Suprapubic skin (tissue), 4 donors: ENCODE data around the gene CFAP53. TPM values are rescaled to one million over a fixed set of nuclear protein-coding genes. Genes with fewer than 3 reads are reported as not detected.
A peak's percentile ranks its signal among the peaks of the same experiment; 100 is the strongest.

Source experiments
- DNase-seq, 2 donors: peaks; one replicate each; pipeline ENCODE4 v3.0.0-alpha.2; 2019; ENCODE audit warnings: low spot score in 2 of 2
- H3K27ac ChIP-seq: fragments of 200-600 bp; sonication (generic); one replicate; pipeline ENCODE4 v1.5.1; 2019
- H3K27me3 ChIP-seq: fragments of 200-600 bp; sonication (generic); one replicate; pipeline ENCODE4 v1.5.1; 2019
- H3K36me3 ChIP-seq: fragments of 200-600 bp; sonication (generic); one replicate; pipeline ENCODE4 v1.5.1; 2019
- H3K4me1 ChIP-seq: fragments of 200-600 bp; sonication (generic); one replicate; pipeline ENCODE4 v1.5.1; 2019
- H3K4me3 ChIP-seq: fragments of 200-600 bp; sonication (generic); one replicate; pipeline ENCODE4 v1.5.1; 2019; ENCODE audit warnings: mild to moderate bottlenecking
- H3K9me3 ChIP-seq: fragments of 200-600 bp; sonication (generic); one replicate; pipeline ENCODE4 v1.5.1; 2019
- EP300 ChIP-seq: sonication (generic); formaldehyde crosslinking; IDR thresholded peaks from one replicate; pipeline ENCODE4 v1.6.1; 2017; ENCODE audit warnings: antibody characterized with exemption
- POLR2A ChIP-seq, 2 donors: fragments of 450-650 bp; IDR thresholded peaks; one replicate each; pipeline ENCODE4 v1.6.1; 2017; ENCODE audit warnings: antibody characterized with exemption in 2 of 2, mild to moderate bottlenecking in 2 of 2, moderate library complexity in 2 of 2
- POLR2AphosphoS5 ChIP-seq, 3 donors: sonication (generic); formaldehyde crosslinking; IDR thresholded peaks; one replicate each; pipeline ENCODE4 v1.6.1; 2017; ENCODE audit warnings: antibody characterized with exemption in 3 of 3
- WGBS: methylation state at CpG from one replicate; pipeline ENCODE4 v1.1.5; 2018; 5-methylcytosine and 5-hydroxymethylcytosine counted together
- total RNA-seq, 4 donors: library from RNA; depleted of rRNA; stranded (reverse); fragments of >200 nt; gene quantifications; one replicate each; pipeline ENCODE4 v1.1.0, GENCODE V29; 2016
- TF ChIP-seq, protein P1 (sequence below), 2 donors: fragments of 200-600 bp in 1 of 2; fragments of 450-650 bp in 1 of 2; sonication (generic) in 1 of 2; IDR thresholded peaks; one replicate each; pipeline ENCODE4 v1.5.1; 2016 to 2019; ENCODE audit warnings: antibody characterized with exemption in 2 of 2, mild to moderate bottlenecking in 1 of 2, moderate library complexity in 1 of 2

Gene CFAP53
- total RNA-seq, 4 donors from 2014 or later, result 0.34 TPM; not detected in 3

DNA sequence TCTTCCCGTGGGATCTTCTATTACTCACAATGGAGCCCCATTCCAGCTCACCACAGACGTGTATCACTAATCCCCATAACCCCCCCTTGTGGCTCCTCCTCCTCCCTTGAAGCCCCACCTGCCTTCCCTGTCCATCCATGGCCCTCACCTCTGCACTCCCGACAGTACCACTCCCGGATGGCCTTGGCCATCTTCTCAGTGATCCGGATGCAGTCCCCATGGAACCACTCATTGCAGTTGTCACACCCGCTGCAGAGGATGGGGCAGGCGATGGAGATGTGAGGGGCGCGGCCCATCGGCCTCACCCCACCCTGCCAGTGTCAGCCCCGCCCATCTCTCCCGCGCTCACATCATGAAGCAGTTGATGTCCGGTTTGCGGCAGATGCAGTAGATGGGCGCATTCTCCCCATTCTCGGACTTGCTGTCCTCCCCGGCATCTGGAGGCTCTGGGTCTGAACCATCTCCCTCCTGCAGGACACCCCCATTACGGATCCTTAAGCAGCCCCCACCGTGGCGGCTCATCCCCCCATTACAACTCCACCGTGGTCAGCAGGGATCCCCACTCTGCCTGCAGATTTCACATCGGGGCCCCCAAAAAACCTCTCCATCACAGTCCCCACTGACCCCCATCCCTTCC lies 20.2 kb upstream of the CFAP53 start:
- WGBS, result 22% methylated on average over 12 of the region's 23 CpGs
- Histone ChIP-seq H3K36me3 (peaks cover 37% of the 10 kb centered on the region), H3K27me3 (no peaks in the 10 kb centered on the region), H3K4me3 (peak overlapping the region; percentile 88), H3K4me1 (peaks cover 22% of the 10 kb centered on the region), H3K27ac (peak overlapping the region; percentile 65), H3K9me3 (no peaks in the 10 kb centered on the region)
- peak in 1 of 2 donors; percentile 72 for DNase-seq
- TF ChIP-seq POLR2AphosphoS5 (IDR thresholded peaks at IDR 0.05), result no peak
- TF ChIP-seq EP300, result no peak
- no peak for TF ChIP-seq POLR2A (IDR thresholded peaks at IDR 0.05)

- Histone ChIP-seq H3K9me3 (no peaks in the 10 kb centered on the region), H3K27ac (no peak overlapping the region), H3K4me1 (peaks cover 23% of the 10 kb centered on the region), H3K36me3 (peaks cover 37% of the 10 kb centered on the region), H3K27me3 (no peaks in the 10 kb centered on the region), H3K4me3 (peak overlapping the region; percentile 88)
- WGBS, result 92% methylated on average over 12 of the region's 24 CpGs
- TF ChIP-seq POLR2AphosphoS5 (IDR thresholded peaks at IDR 0.05) (no peak), EP300 (no peak), POLR2A (IDR thresholded peaks at IDR 0.05) (no peak)
- TF ChIP-seq, protein P1, sequence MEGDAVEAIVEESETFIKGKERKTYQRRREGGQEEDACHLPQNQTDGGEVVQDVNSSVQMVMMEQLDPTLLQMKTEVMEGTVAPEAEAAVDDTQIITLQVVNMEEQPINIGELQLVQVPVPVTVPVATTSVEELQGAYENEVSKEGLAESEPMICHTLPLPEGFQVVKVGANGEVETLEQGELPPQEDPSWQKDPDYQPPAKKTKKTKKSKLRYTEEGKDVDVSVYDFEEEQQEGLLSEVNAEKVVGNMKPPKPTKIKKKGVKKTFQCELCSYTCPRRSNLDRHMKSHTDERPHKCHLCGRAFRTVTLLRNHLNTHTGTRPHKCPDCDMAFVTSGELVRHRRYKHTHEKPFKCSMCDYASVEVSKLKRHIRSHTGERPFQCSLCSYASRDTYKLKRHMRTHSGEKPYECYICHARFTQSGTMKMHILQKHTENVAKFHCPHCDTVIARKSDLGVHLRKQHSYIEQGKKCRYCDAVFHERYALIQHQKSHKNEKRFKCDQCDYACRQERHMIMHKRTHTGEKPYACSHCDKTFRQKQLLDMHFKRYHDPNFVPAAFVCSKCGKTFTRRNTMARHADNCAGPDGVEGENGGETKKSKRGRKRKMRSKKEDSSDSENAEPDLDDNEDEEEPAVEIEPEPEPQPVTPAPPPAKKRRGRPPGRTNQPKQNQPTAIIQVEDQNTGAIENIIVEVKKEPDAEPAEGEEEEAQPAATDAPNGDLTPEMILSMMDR (IDR thresholded peaks at IDR 0.05), result no peak
- no peak for DNase-seq
Observed at GRCh38 chr18:50285631-50286321, 19.5 kb upstream of the CFAP53 start.

- no peaks in the 10 kb centered on the region for H3K9me3 ChIP-seq
- H3K4me1 ChIP-seq, result peaks cover 30% of the 10 kb centered on the region
- no peaks in the 10 kb centered on the region for H3K27me3 ChIP-seq
- no peak overlapping the region for H3K4me3 ChIP-seq
- no peak for DNase-seq
- TF ChIP-seq POLR2A (IDR thresholded peaks at IDR 0.05) (no peak), EP300 (no peak), POLR2AphosphoS5 (IDR thresholded peaks at IDR 0.05) (no peak)
- TF ChIP-seq, protein P1 (IDR thresholded peaks at IDR 0.05), result no peak
- H3K36me3 ChIP-seq, result peaks cover 37% of the 10 kb centered on the region
- WGBS, result 88% methylated on average over 5 of the region's 13 CpGs
- H3K27ac ChIP-seq, result no peak overlapping the region
Observed at GRCh38 chr18:50285071-50285470, 18.8 kb upstream of the CFAP53 start.

- Histone ChIP-seq H3K9me3 (no peaks in the 10 kb centered on the region), H3K27ac (peak overlapping the region; percentile 16), H3K36me3 (peaks cover 37% of the 10 kb centered on the region), H3K27me3 (no peaks in the 10 kb centered on the region), H3K4me3 (no peak overlapping the region), H3K4me1 (peaks cover 37% of the 10 kb centered on the region)
- TF ChIP-seq POLR2A (IDR thresholded peaks at IDR 0.05) (no peak), POLR2AphosphoS5 (IDR thresholded peaks at IDR 0.05) (no peak), EP300 (no peak)
- TF ChIP-seq, protein P1 (IDR thresholded peaks at IDR 0.05), result no peak
- WGBS, result 71% methylated on average over 15 of the region's 15 CpGs
- no peak for DNase-seq
Observed at GRCh38 chr18:50284255-50284885, 18.1 kb upstream of the CFAP53 start.

- DNase-seq, result no peak
- Histone ChIP-seq H3K27me3 (no peaks in the 10 kb centered on the region), H3K36me3 (peaks cover 37% of the 10 kb centered on the region), H3K4me1 (peaks cover 45% of the 10 kb centered on the region), H3K4me3 (no peak overlapping the region), H3K27ac (peak overlapping the region; percentile 10), H3K9me3 (no peaks in the 10 kb centered on the region)
- TF ChIP-seq POLR2AphosphoS5 (IDR thresholded peaks at IDR 0.05) (no peak), EP300 (no peak)
- 91% methylated on average over 28 of the region's 29 CpGs for WGBS
Observed at GRCh38 chr18:50283469-50284209, 17.3 kb upstream of the CFAP53 start.
